ENCODE measurements around the gene C2CD4D. TPM values are rescaled to one million over a fixed set of nuclear protein-coding genes. Genes with fewer than 3 reads are reported as not detected.

Gene C2CD4D
- total and polyA plus RNA-seq, 2 donors (not counting 1 experiment from before 2014, with no cell fraction given) = 0.07 TPM; not detected in 1

- CTCF ChIA-PET = interaction anchor here (2.1 kb wide), 1 partner anchor 10 kb away, joined by 4 read pairs; no protein-coding TSS in a partner anchor
- H3K4me1 ChIP-seq (ENCODE audit: control insufficient read depth in 2 of 2, insufficient read depth in 2 of 2, low read length in 2 of 2) = peaks cover 7 to 8% of the 10 kb centered on the region in 2 donors
- no peak overlapping the region for H3K4me3 ChIP-seq (ENCODE audit: control extremely low read depth in 1 of 5, extremely low read depth in 1 of 5, insufficient read depth in 1 of 5, low read depth in 2 of 5, low read length in 4 of 5)
- H3K9me3 ChIP-seq (ENCODE audit: control extremely low read depth in 1 of 3, control insufficient read depth in 2 of 3, insufficient read depth in 1 of 3, low read length in 2 of 3) = peaks cover 0 to 3% (median 0%) of the 10 kb centered on the region in 3 donors
- TF ChIP-seq EZH2 (IDR thresholded peaks at IDR 0.05; ENCODE audit: borderline replicate concordance, insufficient read depth, low read depth, low read length, poor library complexity, severe bottlenecking) (no peak), CTCF (IDR thresholded peaks at IDR 0.05) (no peak)
- no peak for ATAC-seq (ENCODE audit: low read depth)
- H3K27ac ChIP-seq (ENCODE audit: low read length in 2 of 2) = no peak overlapping the region
- no peak overlapping the region for H2AFZ ChIP-seq (ENCODE audit: insufficient read depth, low read depth, low read length, poor library complexity, severe bottlenecking)
- Mint-ChIP-seq H3K27ac (no peak overlapping the region), H3K27me3 (peaks cover 12% of the 10 kb centered on the region), H3K4me1 (peaks cover 13% of the 10 kb centered on the region), H3K9me3 (ENCODE audit: insufficient read depth) (no peaks in the 10 kb centered on the region), H3K4me3 (no peak overlapping the region)
- H3K79me2 ChIP-seq (ENCODE audit: control insufficient read depth, insufficient read depth, low read length) = no peaks in the 10 kb centered on the region
- H3K27me3 ChIP-seq (replicated peaks in 1 of 4; ENCODE audit: control extremely low read depth in 1 of 4, control insufficient read depth in 3 of 4, insufficient read depth in 4 of 4, low read length in 3 of 4) = peaks cover 0 to 9% (median 0%) of the 10 kb centered on the region in 4 experiments
- intact Hi-C loops (cut with micrococcal nuclease) = no loop called here
- 75% methylated on average over 6 of the region's 11 CpGs for WGBS (ENCODE audit: insufficient coverage)
- DNase-seq = no peak
- POLR2A ChIA-PET = interaction anchor here (0.6 kb wide), 1 partner anchor 332 kb away, joined by 3 read pairs; no protein-coding TSS in a partner anchor
- H3K9ac ChIP-seq (ENCODE audit: low read length) = no peak overlapping the region
- no peak overlapping the region for H3K4me2 ChIP-seq (replicated peaks; ENCODE audit: low read depth, low read length, poor library complexity, severe bottlenecking)
- no peaks in the 10 kb centered on the region for H4K20me1 ChIP-seq (ENCODE audit: control insufficient read depth, insufficient read depth, low read length, poor library complexity, severe bottlenecking)
- H3K36me3 ChIP-seq (replicated peaks in 1 of 2; ENCODE audit: control extremely low read depth in 1 of 2, control insufficient read depth in 1 of 2, extremely low read depth in 1 of 2, insufficient read depth in 2 of 2, low read length in 1 of 2) = no peaks in the 10 kb centered on the region
Measured at GRCh38 chr1:151847867-151848596, 8.4 kb upstream of the C2CD4D start.

- no peak overlapping the region for H3K27ac ChIP-seq (ENCODE audit: low read length in 2 of 2)
- H3K79me2 ChIP-seq (ENCODE audit: control insufficient read depth, insufficient read depth, low read length) = no peaks in the 10 kb centered on the region
- intact Hi-C loops (cut with micrococcal nuclease) = no loop called here
- no peaks in the 10 kb centered on the region for H3K36me3 ChIP-seq (replicated peaks in 1 of 2; ENCODE audit: control extremely low read depth in 1 of 2, control insufficient read depth in 1 of 2, extremely low read depth in 1 of 2, insufficient read depth in 2 of 2, low read length in 1 of 2)
- POLR2A ChIA-PET = no interaction called here
- DNase-seq (no peak), ATAC-seq (ENCODE audit: low read depth) (no peak)
- peaks cover 13% of the 10 kb centered on the region for H3K4me1 Mint-ChIP-seq
- no peak overlapping the region for H3K27ac Mint-ChIP-seq
- H3K4me1 ChIP-seq (ENCODE audit: control insufficient read depth in 2 of 2, insufficient read depth in 2 of 2, low read length in 2 of 2) = peaks cover 10% of the 10 kb centered on the region in 2 donors
- no peak for TF ChIP-seq EZH2 (IDR thresholded peaks at IDR 0.05; ENCODE audit: borderline replicate concordance, insufficient read depth, low read depth, low read length, poor library complexity, severe bottlenecking)
- TF ChIP-seq CTCF (IDR thresholded peaks at IDR 0.05) = no peak
- H3K9ac ChIP-seq (ENCODE audit: low read length) = no peak overlapping the region
- no peak overlapping the region for H3K4me3 Mint-ChIP-seq
- H3K4me3 ChIP-seq (ENCODE audit: control extremely low read depth in 1 of 5, extremely low read depth in 1 of 5, insufficient read depth in 1 of 5, low read depth in 2 of 5, low read length in 4 of 5) = no peak overlapping the region
- H3K9me3 ChIP-seq (ENCODE audit: control extremely low read depth in 1 of 3, control insufficient read depth in 2 of 3, insufficient read depth in 1 of 3, low read length in 2 of 3) = peaks cover 0 to 3% (median 0%) of the 10 kb centered on the region in 3 donors
- H3K4me2 ChIP-seq (replicated peaks; ENCODE audit: low read depth, low read length, poor library complexity, severe bottlenecking) = no peak overlapping the region
- no peaks in the 10 kb centered on the region for H3K9me3 Mint-ChIP-seq (ENCODE audit: insufficient read depth)
- peaks cover 0 to 9% (median 0%) of the 10 kb centered on the region in 4 experiments for H3K27me3 ChIP-seq (replicated peaks in 1 of 4; ENCODE audit: control extremely low read depth in 1 of 4, control insufficient read depth in 3 of 4, insufficient read depth in 4 of 4, low read length in 3 of 4)
- peaks cover 11% of the 10 kb centered on the region for H3K27me3 Mint-ChIP-seq
- no peaks in the 10 kb centered on the region for H4K20me1 ChIP-seq (ENCODE audit: control insufficient read depth, insufficient read depth, low read length, poor library complexity, severe bottlenecking)
- H2AFZ ChIP-seq (ENCODE audit: insufficient read depth, low read depth, low read length, poor library complexity, severe bottlenecking) = no peak overlapping the region
- CTCF ChIA-PET = interaction anchor here (2.1 kb wide), 1 partner anchor 11 kb away, joined by 4 read pairs; no protein-coding TSS in a partner anchor
- WGBS (ENCODE audit: insufficient coverage) = 90% methylated on average over 7 of the region's 8 CpGs
Measured at GRCh38 chr1:151846686-151847237, 7.1 kb upstream of the C2CD4D start.
